ENCODE measurements around the gene LIX1L. TPM values are rescaled to one million over a fixed set of nuclear protein-coding genes. Genes with fewer than 3 reads are reported as not detected.

The LIX1L gene
- total and polyA plus RNA-seq, 2 of the 13 experiments (the other 11 are each of a cell fraction or from before 2014, with no cell fraction given), result 8.1 to 24.9 TPM

DNA sequence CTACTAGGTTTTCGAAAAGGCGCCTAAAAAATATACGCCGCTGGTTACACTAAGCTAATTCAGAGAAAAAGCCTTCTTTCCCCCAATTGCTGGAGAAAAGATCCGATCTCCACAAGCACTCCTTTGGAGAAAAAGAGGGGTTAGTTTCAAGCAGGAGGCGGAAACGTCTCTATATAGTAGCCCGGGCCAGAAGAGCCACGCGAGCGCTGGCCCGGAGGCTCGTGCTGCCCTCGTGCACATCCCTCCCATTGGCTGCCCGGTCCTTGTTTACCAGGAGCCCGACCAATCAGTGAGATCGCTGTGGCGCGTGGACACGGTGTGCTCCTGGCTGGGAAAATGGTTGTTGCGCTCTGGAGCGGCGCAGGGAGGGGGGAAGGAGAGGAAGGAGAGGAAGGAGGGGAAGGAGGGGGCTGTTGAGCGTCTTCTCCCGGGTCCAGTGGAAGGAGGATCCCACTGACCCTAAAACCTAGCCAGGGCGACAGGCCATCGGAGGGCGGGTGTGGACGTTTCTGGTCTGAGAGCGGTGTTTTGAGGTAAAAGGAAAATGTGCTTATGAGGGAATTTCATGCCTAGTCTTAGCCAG, 38.7 kb upstream of the LIX1L start, which contains the start of gene TXNIP (continued):
- TF ChIP-seq, protein P1, sequence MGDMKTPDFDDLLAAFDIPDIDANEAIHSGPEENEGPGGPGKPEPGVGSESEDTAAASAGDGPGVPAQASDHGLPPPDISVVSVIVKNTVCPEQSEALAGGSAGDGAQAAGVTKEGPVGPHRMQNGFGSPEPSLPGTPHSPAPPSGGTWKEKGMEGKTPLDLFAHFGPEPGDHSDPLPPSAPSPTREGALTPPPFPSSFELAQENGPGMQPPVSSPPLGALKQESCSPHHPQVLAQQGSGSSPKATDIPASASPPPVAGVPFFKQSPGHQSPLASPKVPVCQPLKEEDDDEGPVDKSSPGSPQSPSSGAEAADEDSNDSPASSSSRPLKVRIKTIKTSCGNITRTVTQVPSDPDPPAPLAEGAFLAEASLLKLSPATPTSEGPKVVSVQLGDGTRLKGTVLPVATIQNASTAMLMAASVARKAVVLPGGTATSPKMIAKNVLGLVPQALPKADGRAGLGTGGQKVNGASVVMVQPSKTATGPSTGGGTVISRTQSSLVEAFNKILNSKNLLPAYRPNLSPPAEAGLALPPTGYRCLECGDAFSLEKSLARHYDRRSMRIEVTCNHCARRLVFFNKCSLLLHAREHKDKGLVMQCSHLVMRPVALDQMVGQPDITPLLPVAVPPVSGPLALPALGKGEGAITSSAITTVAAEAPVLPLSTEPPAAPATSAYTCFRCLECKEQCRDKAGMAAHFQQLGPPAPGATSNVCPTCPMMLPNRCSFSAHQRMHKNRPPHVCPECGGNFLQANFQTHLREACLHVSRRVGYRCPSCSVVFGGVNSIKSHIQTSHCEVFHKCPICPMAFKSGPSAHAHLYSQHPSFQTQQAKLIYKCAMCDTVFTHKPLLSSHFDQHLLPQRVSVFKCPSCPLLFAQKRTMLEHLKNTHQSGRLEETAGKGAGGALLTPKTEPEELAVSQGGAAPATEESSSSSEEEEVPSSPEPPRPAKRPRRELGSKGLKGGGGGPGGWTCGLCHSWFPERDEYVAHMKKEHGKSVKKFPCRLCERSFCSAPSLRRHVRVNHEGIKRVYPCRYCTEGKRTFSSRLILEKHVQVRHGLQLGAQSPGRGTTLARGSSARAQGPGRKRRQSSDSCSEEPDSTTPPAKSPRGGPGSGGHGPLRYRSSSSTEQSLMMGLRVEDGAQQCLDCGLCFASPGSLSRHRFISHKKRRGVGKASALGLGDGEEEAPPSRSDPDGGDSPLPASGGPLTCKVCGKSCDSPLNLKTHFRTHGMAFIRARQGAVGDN (CRISPR knock-in tag; IDR thresholded peaks at IDR 0.05), result peak; percentile 95
- TF ChIP-seq ZFX (CRISPR knock-in tag; IDR thresholded peaks at IDR 0.05; ENCODE audit: low read depth) (peak; percentile 81), TARDBP (CRISPR knock-in tag; IDR thresholded peaks at IDR 0.05) (peak; percentile 98), WIZ (CRISPR knock-in tag; IDR thresholded peaks at IDR 0.05) (no peak), ZNF34 (CRISPR knock-in tag; IDR thresholded peaks at IDR 0.05; ENCODE audit: borderline replicate concordance) (peak; percentile 75; the same call in 1 of the 2 replicates), BHLHE40 (IDR thresholded peaks at IDR 0.05; ENCODE audit: low read length) (peak; percentile 79), CHCHD3 (CRISPR knock-in tag; IDR thresholded peaks at IDR 0.05) (no peak), MAZ (IDR thresholded peaks at IDR 0.05; ENCODE audit: borderline replicate concordance, low read depth, low read length) (peak; percentile 85; the same call in 1 of the 2 replicates), MAZ (CRISPR knock-in tag; IDR thresholded peaks at IDR 0.05; ENCODE audit: low read depth) (peak; percentile 99), ADNP (CRISPR knock-in tag; IDR thresholded peaks at IDR 0.05) (no peak), EEA1 (CRISPR knock-in tag; IDR thresholded peaks at IDR 0.05; ENCODE audit: borderline replicate concordance) (no peak), TEAD2 (CRISPR knock-in tag; IDR thresholded peaks at IDR 0.05) (no peak), SRY (CRISPR knock-in tag; IDR thresholded peaks at IDR 0.05) (no peak), ZNF598 (CRISPR knock-in tag; IDR thresholded peaks at IDR 0.05; ENCODE audit: borderline replicate concordance) (no peak), TAF15 (IDR thresholded peaks at IDR 0.05; ENCODE audit: low read depth, low read length, poor library complexity, severe bottlenecking) (no peak), ZNF274 (CRISPR knock-in tag; IDR thresholded peaks at IDR 0.05) (peak; percentile 80)
- TF ChIP-seq, protein P2, sequence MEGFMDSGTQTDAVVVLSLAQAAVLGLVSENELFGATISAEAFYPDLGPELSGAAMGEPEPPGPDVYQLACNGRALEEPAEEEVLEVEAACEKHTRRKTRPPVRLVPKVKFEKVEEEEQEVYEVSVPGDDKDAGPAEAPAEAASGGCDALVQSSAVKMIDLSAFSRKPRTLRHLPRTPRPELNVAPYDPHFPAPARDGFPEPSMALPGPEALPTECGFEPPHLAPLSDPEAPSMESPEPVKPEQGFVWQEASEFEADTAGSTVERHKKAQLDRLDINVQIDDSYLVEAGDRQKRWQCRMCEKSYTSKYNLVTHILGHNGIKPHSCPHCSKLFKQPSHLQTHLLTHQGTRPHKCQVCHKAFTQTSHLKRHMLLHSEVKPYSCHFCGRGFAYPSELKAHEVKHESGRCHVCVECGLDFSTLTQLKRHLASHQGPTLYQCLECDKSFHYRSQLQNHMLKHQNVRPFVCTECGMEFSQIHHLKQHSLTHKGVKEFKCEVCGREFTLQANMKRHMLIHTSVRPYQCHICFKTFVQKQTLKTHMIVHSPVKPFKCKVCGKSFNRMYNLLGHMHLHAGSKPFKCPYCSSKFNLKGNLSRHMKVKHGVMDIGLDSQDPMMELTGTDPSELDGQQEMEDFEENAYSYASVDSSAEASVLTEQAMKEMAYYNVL (CRISPR knock-in tag; IDR thresholded peaks at IDR 0.05; ENCODE audit: borderline replicate concordance), result peak; percentile 86; the same call in 1 of the 2 replicates
- TF ChIP-seq, protein P3, sequence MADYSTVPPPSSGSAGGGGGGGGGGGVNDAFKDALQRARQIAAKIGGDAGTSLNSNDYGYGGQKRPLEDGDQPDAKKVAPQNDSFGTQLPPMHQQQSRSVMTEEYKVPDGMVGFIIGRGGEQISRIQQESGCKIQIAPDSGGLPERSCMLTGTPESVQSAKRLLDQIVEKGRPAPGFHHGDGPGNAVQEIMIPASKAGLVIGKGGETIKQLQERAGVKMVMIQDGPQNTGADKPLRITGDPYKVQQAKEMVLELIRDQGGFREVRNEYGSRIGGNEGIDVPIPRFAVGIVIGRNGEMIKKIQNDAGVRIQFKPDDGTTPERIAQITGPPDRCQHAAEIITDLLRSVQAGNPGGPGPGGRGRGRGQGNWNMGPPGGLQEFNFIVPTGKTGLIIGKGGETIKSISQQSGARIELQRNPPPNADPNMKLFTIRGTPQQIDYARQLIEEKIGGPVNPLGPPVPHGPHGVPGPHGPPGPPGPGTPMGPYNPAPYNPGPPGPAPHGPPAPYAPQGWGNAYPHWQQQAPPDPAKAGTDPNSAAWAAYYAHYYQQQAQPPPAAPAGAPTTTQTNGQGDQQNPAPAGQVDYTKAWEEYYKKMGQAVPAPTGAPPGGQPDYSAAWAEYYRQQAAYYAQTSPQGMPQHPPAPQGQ (CRISPR knock-in tag; IDR thresholded peaks at IDR 0.05; ENCODE audit: borderline replicate concordance), result no peak
- TF ChIP-seq, protein P4, sequence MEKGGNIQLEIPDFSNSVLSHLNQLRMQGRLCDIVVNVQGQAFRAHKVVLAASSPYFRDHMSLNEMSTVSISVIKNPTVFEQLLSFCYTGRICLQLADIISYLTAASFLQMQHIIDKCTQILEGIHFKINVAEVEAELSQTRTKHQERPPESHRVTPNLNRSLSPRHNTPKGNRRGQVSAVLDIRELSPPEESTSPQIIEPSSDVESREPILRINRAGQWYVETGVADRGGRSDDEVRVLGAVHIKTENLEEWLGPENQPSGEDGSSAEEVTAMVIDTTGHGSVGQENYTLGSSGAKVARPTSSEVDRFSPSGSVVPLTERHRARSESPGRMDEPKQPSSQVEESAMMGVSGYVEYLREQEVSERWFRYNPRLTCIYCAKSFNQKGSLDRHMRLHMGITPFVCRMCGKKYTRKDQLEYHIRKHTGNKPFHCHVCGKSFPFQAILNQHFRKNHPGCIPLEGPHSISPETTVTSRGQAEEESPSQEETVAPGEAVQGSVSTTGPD (CRISPR knock-in tag; IDR thresholded peaks at IDR 0.05), result no peak

All from HepG2 (cell line).